ENCODE data around the gene IL9.

The IL9 gene

DNA sequence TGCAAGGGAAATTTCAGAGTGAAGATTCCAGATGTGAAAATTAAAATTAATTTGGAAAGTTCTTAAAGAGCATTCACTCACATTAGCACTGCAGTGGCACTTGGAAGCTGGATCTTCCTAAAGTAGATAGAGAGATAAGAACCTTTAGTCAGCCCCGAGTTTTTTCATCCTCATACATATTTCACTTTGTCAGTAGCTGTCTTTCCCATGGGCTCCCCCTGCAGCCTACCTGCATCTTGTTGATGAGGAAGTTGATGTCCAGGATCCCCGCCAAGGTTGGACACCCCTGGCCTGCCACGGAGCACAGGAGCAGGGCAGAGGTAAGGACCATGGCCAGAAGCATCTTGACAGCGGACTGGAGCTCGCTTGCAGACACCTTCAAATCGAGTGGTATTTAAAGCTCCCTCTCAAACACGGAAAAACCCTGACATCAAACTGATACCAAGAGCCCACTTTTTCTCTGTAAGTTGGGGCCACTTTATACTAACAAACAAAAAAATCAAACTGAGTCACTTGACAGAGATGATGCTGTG, at the start of gene IL9:
TSS of gene IL9 (minus strand) at position 368 of the 533 bp plus-strand sequence. CDS start at position 343, 25 bp downstream.
- no peak for DNase-seq (ENCODE audit: low read depth)

- no peak for DNase-seq (ENCODE audit: low read depth)
Measured at GRCh38 chr5:135944967-135945560, 49.4 kb upstream of the IL9 start.

GRCh38 chr5:135944564-135944963, 48.9 kb upstream of the IL9 start:
- no peak for DNase-seq (ENCODE audit: low read depth)

DNA sequence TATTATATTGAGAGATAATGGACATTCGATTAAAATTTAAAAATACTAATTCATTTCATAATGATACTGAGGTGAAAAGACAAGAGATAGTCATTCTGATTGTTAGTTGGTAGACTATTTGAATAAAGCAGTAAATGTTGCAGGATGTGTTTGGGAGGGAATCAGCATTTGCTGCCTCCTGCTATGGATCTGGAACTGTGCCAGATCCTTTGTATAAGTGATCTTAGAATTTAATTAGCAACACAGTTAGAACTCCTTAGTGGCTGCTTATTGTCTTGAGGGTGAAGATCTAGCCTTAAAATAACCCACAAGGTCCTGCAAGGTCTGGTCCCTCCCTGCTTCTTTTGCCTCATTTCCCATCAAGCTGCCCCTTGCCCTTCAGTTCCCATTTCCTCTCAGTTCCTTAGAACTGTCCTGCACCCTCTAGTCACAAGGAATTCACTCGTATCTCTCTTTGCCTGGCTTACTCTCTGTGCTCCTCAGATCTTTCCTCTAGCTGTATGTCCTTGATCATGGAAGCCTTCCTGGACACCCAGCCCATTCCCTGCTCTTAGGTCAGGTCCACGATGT, 46.6 kb upstream of the IL9 start:
- DNase-seq (ENCODE audit: low read depth), result no peak

DNA sequence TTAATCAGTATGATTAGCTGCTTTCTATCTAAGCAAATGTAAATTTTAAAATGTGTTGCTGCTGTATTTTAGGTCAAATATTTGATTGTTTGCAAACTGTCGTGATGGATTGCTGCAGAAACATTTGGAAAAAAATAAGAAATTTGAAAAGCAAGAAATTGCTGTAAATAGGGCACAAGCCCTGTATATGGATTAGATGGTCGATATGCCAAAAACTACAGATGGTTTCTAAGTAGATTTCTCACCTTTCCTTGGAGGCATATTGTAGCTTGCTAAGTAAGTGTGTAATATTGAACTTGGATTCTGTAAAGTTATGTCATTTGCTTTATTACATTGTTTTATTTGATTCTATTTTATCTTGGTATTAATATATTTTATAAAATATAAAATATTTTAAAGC, 46.1 kb upstream of the IL9 start:
- DNase-seq (ENCODE audit: low read depth), result no peak

DNA sequence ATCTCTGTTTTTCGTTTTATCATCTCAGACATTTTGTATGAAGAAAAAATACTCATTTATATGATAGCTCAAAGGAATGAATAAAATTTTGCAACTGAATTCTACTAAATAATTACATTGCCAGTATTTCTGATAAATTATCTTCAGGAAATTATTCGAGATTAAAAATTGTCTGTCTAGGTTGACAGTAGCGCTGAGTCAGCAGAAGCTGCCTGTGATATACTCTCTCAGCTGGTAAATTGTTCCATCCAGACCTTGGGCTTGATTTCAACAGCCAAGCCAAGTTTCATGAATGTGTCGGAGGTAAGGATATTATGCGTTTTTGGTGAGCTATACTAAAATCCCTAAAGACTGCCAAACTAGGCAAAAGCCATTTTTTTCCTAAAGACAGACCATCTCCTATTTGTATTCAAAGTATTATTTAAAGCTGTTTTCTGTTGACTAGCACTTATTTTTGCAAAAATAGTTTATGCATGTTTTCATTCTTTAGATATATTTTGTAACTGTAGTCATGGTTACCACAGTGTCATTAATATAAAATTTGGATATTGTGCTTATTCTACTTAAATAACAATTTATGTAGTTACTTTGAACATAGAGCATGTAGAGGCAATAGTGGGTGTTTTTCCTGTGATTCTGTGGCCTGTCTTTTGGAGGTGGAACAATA, 41.7 kb upstream of the IL9 start:
- no peak for DNase-seq (ENCODE audit: low read depth)

GRCh38 chr5:135934939-135935338, 39.3 kb upstream of the IL9 start:
- DNase-seq (ENCODE audit: low read depth), result no peak

- DNase-seq (ENCODE audit: low read depth), result no peak
Measured at GRCh38 chr5:135930949-135931295, 35.3 kb upstream of the IL9 start.

DNA sequence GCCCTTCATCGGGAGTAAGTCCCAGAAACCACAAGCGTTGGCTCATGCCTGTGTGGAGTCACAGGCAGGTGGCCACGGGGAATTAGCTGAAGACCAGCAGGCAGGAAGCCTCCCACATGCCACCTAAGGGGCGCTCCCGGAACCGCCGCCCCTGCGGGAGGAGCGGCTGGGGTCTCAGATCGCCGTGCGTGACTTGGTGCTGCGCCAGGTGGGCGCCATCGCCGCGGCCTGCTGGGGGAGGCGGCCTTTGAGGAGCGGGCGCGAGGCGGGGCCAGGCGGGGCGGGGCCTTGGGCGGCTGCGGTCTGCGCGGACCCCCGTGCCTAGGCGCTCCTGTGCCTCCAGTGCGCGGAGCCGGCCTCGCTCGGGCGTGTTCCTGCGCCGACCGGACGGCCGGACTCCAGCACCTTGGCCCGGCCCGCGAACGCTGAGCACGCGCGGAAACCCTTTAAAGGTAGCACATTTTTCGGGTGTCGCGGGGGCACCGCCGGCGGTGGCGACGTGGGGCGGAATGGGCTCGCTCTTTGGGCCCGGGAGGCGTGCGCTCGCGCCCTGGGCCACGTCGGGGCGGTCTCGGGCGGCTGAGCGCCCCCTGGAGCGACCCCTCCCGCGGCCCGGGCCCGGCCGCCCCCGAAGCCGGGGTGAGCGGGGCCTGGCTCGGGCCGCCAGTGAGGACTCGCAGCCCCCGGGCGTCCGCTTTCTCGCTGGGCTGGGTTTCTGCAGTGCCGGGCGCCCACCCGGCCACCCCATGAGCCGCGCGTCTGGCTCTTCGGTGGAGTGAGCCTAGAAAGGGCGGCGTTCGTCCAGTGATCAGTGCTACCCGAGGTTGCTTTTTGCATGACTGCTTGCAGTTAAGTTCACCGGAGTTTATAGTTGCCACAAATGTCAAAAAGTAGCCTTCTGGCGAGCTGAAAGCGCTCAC, 34.6 kb upstream of the IL9 start:
- no peak for DNase-seq (ENCODE audit: low read depth)

GRCh38 chr5:135921388-135921787, 25.7 kb upstream of the IL9 start:
- DNase-seq (ENCODE audit: low read depth), result no peak

DNA sequence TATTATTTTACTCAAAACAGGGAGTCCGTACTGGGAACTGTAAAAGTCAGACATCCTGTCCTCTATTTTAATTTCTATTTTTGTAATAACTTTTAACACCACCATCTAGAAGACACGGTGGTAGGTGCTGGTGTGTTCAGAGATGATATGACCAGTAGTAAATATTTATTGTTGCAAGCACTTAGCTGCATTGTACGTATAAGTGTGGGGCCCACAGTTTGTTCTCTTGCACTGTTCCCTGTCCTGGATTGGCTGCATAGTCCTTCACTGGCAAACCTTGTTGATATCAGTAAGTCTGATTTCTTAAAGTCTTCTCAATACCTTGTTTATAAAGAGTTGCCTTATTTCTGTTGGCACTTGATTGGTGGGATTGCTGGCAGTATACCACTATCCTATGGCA, 24.6 kb upstream of the IL9 start:
- DNase-seq (ENCODE audit: low read depth), result no peak

GRCh38 chr5:135916638-135917263, 21.1 kb upstream of the IL9 start:
- DNase-seq (ENCODE audit: low read depth), result no peak

DNA sequence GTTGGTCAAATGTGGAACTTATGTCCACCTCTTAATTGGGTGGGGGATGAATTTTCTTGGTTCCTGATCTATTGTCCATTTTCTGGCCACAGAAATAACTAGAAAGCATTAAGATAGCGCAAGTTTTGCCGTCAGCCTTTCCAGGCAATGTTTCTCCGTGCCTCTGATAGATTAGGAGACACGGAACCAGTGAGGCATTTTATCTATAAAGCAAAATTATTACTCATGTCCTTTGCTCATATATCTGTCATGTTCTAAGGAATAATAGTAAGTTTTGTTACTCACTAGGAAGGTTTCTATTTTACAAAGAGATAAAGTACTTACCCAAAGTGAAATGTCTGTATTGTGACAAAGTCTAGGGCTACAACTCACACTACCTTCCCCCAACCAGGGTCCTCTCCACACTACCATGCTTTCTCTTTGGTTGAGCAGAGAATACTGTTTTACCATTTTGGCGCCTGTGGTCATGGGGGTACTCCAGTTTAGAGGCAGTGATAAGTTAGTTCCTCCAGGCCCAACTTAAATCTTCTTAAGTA, 19.9 kb upstream of the IL9 start:
- DNase-seq (ENCODE audit: low read depth), result no peak

DNA sequence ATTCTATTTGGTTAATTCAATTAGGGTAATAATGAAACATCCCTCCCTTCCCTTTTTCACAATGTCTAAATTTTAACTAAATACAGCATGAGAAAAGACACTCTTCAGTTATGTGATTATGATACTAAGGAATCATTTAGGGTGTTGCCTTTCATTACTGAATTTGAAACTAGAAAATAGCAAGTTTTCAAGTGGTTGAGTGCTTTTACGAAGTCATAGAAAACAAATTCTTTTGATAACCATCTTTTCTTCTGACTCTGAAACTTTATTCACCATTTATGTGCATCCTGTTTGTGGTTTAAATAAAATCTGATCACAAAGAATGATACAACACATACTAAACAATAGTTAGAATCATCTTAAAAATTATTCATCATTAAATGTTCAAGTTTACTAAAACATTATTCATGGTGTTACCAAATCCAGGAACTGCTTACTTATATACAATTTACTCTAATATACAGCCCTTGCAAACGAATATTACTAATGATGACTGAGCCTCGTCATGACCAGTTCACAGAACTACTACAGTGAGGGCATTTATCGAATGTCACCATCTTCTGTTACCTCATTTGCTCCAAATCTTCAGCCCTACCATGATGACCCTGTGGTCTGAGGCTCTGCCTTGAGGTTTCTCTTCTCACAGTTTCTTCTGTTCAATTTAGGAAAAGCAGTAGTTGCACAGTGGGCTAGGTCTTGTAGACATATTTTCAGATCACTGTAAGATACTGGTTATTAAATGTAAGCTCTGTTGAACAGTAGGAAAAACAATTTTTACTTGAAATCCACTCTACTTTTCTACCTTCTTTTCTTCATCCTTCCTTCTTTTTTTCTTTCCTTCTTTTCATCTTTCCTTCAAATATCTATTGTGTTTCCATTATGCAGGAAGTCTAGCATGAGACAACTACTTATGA, 18.3 kb upstream of the IL9 start:
- no peak for DNase-seq (ENCODE audit: low read depth)

- no peak for DNase-seq (ENCODE audit: low read depth)
Measured at GRCh38 chr5:135905144-135905543, 9.5 kb upstream of the IL9 start.

DNA sequence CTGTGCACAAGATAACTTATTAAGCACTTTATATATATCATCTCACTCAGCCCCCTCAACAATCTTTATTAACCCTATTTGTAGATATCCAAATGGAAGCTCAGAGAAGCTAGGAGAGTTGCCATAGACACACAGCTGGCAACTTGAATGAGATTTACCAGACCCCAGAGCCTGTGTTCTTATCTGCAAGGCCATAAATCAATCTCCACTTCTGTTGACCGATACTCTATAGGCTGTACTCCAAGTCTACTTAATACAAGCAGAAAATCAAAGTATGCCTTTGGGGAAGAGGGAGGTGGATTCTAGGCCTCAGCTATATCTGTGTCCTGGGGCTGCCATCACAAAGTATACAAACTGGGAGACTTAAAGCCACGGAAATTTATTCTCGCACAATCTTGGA, 6.0 kb upstream of the IL9 start:
- DNase-seq (ENCODE audit: low read depth), result no peak

- no peak for DNase-seq (ENCODE audit: low read depth)
Measured at GRCh38 chr5:135900276-135900675, 4.6 kb upstream of the IL9 start.

- no peak for DNase-seq (ENCODE audit: low read depth)
Measured at GRCh38 chr5:135898651-135899050, 3.0 kb upstream of the IL9 start.

DNA sequence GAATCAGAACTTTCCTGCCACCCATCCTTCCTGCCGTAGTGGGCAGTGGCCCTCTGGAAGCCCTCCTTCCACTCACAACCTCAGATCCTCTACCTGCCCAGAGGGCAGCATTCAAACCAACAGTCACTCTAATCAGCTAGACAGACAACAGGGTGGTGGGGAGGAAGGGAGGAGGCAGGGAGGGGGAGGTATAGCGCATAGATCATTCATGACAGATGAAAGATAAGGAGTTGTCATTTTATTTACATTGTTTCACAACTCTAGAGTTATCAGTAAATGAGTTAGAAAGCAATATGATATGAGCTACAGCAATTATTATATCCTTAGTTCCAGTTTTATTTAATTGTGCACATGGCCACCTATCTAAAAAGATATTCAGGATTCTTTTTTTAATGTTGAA, 852 bp downstream of the IL9 start:
- DNase-seq (ENCODE audit: low read depth), result no peak

DNA sequence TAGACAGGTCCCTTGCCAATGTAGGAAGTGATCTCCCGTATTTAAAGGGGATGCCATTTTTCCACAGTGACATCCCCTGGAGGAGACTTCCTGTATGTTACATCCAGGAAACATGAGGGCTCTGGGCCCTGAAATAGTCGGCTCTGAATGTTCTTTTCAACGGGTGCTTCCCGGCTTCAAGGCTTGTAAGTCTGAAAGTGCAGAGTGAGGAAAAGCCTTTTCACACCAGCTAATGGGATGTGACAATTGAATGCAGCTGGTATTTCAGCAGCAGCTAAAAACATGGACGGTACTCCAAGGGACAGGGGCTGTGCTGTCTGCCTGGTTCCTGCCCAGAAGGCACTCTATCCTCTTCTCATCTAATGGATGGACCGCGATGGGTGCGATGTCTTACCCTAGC, 1.4 kb downstream of the IL9 start:
- DNase-seq (ENCODE audit: low read depth), result no peak

GRCh38 chr5:135891791-135892190, 3.9 kb downstream of the IL9 start:
- no peak for DNase-seq (ENCODE audit: low read depth)

All from activated T-helper 9 cell treated with anti-CD3 and anti-CD28 coated beads, Interleukin-2, amount 50 U/mL, for 16 hours (primary cell).